ENCODE data around the gene CRYBB1. TPM values are rescaled to one million over a fixed set of nuclear protein-coding genes. Genes with fewer than 3 reads are reported as not detected.

CRYBB1 gene
- polyA plus RNA-seq, 4 donors = 0.77 to 1.2 (median 0.86) TPM

DNA sequence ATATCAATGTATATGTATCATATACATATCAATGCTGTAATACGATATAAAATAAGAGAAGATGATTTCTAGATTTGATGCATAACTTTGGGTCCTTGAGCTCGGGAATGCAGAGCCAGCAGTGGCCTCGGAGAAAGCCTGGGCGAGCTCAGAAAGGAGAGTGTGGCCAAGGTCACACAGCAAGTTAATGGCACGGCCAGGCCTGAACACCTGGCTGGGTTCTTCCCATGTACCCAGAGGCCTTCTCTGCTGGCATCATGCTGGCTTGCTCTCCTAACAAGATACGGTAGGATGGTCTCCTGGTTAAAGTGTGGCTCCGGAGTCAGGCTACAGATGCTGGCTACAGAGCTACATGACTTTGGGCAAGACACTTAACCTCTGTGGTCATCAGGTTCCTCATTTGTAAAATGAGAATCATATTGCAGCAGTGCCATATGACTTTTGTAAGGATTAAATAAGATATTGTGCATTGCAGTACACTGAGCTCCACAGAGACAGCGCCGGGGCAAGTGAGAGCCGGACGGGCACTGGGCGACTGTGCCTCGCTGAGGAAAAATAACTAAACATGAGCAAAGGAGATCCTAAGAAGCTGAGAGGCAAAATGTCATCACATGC, 57.8 kb downstream of the CRYBB1 start:
- DNase-seq (ENCODE audit: low read depth in 4 of 4, low spot score in 3 of 4) = no peak

DNA sequence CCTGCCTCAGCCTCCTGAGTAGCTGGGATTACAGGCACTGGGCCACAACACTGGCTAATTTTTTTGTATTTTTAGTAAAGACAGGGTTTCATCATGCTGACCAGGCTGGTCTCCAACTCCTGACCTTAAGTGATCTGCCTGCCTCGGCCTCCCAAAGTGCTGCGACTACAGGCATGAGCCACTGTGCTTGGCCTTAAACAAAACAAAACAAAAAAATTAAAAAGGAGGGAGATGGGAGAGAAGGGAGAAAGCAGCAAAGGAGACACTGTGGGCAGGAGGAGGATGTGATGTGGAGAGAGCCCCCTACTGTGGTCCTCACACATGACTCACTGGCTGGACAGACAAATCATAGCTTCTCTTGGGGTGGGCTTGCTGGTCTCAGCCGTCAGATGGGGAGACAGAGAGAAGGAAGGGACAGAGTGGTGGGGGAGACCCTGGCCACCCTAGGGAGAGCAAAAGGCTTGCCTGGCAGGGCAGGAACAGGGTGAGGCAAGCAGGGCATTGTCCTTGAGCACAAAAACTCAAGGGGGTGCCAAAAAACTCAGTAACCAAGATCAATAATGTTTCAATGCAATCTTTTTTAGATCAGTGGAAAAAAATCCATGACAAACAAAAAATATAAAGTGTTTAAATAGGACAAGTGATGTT, 59.5 kb downstream of the CRYBB1 start:
- DNase-seq (ENCODE audit: low read depth in 4 of 4, low spot score in 3 of 4) = no peak

- DNase-seq (ENCODE audit: low read depth in 4 of 4, low spot score in 3 of 4) = no peak
These were observed 60.9 kb downstream of the CRYBB1 start for GRCh38 chr22:26556904-26557303.

- DNase-seq (ENCODE audit: low read depth in 4 of 4, low spot score in 3 of 4) = no peak
These were observed 62.3 kb downstream of the CRYBB1 start for GRCh38 chr22:26555478-26555877.

DNA sequence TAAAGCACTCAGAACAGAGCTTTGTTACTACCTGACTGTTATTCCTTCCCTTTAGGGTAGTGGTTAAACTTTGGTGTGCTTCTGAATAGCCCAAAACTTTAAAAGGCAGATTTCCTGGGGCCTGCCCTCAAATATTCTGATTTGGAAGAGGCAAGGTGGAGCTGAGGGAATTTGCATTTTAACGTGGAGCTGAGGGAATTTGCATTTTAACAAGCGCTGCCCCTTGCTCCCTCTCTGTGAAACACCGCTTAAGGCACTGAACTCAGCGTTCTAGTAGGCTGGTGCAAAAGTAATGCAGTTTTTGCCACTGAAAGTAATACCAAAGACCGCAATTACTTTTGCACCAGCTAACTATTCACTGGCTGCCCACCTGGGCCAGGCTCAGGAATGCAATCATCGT, 62.9 kb downstream of the CRYBB1 start:
- no peak for DNase-seq (ENCODE audit: low read depth in 4 of 4, low spot score in 3 of 4)

GRCh38 chr22:26553056-26553752, 64.6 kb downstream of the CRYBB1 start:
- DNase-seq (ENCODE audit: low read depth in 4 of 4, low spot score in 3 of 4) = no peak

DNA sequence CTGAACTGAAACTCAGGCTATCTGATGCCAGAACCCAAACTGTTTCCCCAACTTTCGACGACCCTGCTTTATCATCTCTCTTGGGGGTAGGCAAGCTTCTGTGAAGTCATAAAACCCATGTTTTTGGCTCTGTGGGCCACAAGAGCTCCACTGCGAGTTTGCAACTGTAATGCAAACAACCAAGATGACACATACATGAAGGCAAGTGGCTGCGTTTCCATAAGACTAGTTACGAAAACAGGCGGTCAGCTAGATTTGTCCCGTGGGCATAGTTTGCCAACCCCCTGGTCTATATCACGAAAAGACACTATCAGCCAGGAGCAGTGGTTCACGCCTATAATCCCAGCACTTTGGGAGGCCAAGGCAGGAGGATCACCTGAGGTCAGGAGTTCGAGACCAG, 65.4 kb downstream of the CRYBB1 start:
- no peak for DNase-seq (ENCODE audit: low read depth in 4 of 4, low spot score in 3 of 4)

GRCh38 chr22:26551568-26551967, 66.3 kb downstream of the CRYBB1 start:
- no peak for DNase-seq (ENCODE audit: low read depth in 4 of 4, low spot score in 3 of 4)

- DNase-seq (ENCODE audit: low read depth in 4 of 4, low spot score in 3 of 4) = no peak
These were observed 67.3 kb downstream of the CRYBB1 start for GRCh38 chr22:26550498-26551033.

GRCh38 chr22:26549902-26550497, 67.8 kb downstream of the CRYBB1 start:
- no peak for DNase-seq (ENCODE audit: low read depth in 4 of 4, low spot score in 3 of 4)

Other genes starting within 250 kb of the CRYBB1 start
- 1 to 10 TPM; 3.4 to 4.8 (median 4.1) TPM for gene ASPHD2, start 188.8 kb downstream of the CRYBB1 start, polyA plus RNA-seq (ENCODE audit: insufficient read length in 4 of 4)
- 10 to 100 TPM; 28.8 to 38.0 (median 33.3) TPM for gene HPS4, start 134.2 kb downstream of the CRYBB1 start, polyA plus RNA-seq (ENCODE audit: insufficient read length in 4 of 4)
- gene SRRD, start 134.2 kb downstream of the CRYBB1 start, polyA plus RNA-seq (ENCODE audit: insufficient read length in 4 of 4) = 10 to 100 TPM; 28.3 to 38.1 (median 34.5) TPM
- gene TFIP11, start 105.6 kb downstream of the CRYBB1 start, polyA plus RNA-seq (ENCODE audit: insufficient read length in 4 of 4) = 10 to 100 TPM; 39.9 to 44.4 (median 41.8) TPM
- gene TPST2, start 27.9 kb downstream of the CRYBB1 start, polyA plus RNA-seq (ENCODE audit: insufficient read length in 4 of 4) = 10 to 100 TPM; 26.0 to 30.3 (median 29.0) TPM
- gene CRYBA4, start 3.9 kb upstream of the CRYBB1 start, polyA plus RNA-seq (ENCODE audit: insufficient read length in 4 of 4) = not detected
- under 1 TPM; 0.28 to 0.48 (median 0.42) TPM for gene MIAT, start 39.6 kb upstream of the CRYBB1 start, polyA plus RNA-seq (ENCODE audit: insufficient read length in 4 of 4)

All from right renal pelvis (tissue), 4 donors.